ENCODE data around the gene TFF1. TPM values are rescaled to one million over a fixed set of nuclear protein-coding genes. Genes with fewer than 3 reads are reported as not detected.

TFF1 gene
- total RNA-seq, 1 experiment from 2014 or later = not detected

DNA sequence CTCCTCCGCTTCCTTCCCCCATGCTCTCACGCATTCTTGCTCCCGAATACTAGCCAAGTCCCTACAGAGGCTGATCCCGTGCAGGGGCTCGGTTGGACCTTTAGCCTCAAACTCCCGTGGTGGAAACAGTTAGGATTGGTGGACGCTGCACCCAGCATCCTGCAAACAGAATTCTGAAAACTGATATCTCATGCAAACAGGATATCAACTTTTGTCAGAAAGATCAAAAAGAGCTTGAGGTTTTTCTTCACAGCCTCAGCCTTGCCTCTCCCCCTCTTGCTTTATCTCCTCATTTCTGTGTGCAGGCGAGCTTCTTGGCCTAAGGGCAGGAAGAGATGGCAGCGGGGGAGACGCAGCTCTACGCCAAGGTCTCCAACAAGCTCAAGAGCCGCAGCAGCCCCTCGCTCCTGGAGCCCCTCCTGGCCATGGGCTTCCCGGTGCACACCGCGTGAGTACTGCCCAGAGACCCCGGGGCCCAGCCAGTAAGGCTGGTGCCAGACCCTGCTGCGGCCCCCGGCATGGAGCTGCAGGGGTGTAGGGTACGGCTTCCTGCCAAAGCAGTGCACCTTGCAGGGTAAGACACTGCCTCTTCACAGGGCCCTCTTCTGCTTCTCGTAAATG lies 37.4 kb upstream of the TFF1 start, which contains the start of gene UBASH3A:
UBASH3A (plus strand) TSS at position 292 of the 621 bp plus-strand sequence; CDS start at position 336, 44 bp downstream.
- H3K36me3 Mint-ChIP-seq (ENCODE audit: insufficient read depth, unreplicated experiment) = no peaks in the 10 kb centered on the region
- TF ChIP-seq CTCF (IDR thresholded peaks at IDR 0.05; ENCODE audit: unreplicated experiment) = no peak
- DNase-seq (ENCODE audit: unreplicated experiment) = no peak
- BruUV-seq (replicated peaks) = no TSS peak
- POLR2A ChIA-PET = interaction anchor here (0.5 kb wide), 1 partner anchor 68 kb away, joined by 3 read pairs; no protein-coding TSS in a partner anchor
- no peaks in the 10 kb centered on the region for H3K27me3 Mint-ChIP-seq (ENCODE audit: insufficient read depth, unreplicated experiment)
- H3K4me3 Mint-ChIP-seq (ENCODE audit: unreplicated experiment) = no peak within 1 kb of the TSS
- no peaks in the 10 kb centered on the region for H3K4me1 Mint-ChIP-seq (ENCODE audit: insufficient read depth, unreplicated experiment)
- no peak within 1 kb of the TSS for H3K27ac Mint-ChIP-seq (ENCODE audit: low read depth, unreplicated experiment)
- intact Hi-C loops (cut with micrococcal nuclease) = no loop called here
- CTCF ChIA-PET = interaction anchor here (0.5 to 0.7 kb wide), 3 partner anchors 8 to 239 kb away, joined by 3 to 4 read pairs (median 4); no protein-coding TSS in a partner anchor
- H3K9me3 Mint-ChIP-seq (ENCODE audit: unreplicated experiment) = peaks cover 9% of the 10 kb centered on the region

- no peak overlapping the region for H3K4me3 Mint-ChIP-seq (ENCODE audit: unreplicated experiment)
- no TSS peak for BruUV-seq (replicated peaks)
- H3K27ac Mint-ChIP-seq (ENCODE audit: low read depth, unreplicated experiment) = no peak overlapping the region
- no peaks in the 10 kb centered on the region for H3K36me3 Mint-ChIP-seq (ENCODE audit: insufficient read depth, unreplicated experiment)
- H3K27me3 Mint-ChIP-seq (ENCODE audit: insufficient read depth, unreplicated experiment) = no peaks in the 10 kb centered on the region
- CTCF ChIA-PET = interaction anchor here (0.6 to 0.7 kb wide), 3 partner anchors 24 to 76 kb away, joined by 3 read pairs; no protein-coding TSS in a partner anchor
- DNase-seq (ENCODE audit: unreplicated experiment) = no peak
- no peak for TF ChIP-seq CTCF (IDR thresholded peaks at IDR 0.05; ENCODE audit: unreplicated experiment)
- peaks cover 9% of the 10 kb centered on the region for H3K9me3 Mint-ChIP-seq (ENCODE audit: unreplicated experiment)
- intact Hi-C loops (cut with micrococcal nuclease) = no loop called here
- no peaks in the 10 kb centered on the region for H3K4me1 Mint-ChIP-seq (ENCODE audit: insufficient read depth, unreplicated experiment)
- POLR2A ChIA-PET = no interaction called here
These were observed 35.5 kb upstream of the TFF1 start for GRCh38 chr21:42401820-42402251.

DNA sequence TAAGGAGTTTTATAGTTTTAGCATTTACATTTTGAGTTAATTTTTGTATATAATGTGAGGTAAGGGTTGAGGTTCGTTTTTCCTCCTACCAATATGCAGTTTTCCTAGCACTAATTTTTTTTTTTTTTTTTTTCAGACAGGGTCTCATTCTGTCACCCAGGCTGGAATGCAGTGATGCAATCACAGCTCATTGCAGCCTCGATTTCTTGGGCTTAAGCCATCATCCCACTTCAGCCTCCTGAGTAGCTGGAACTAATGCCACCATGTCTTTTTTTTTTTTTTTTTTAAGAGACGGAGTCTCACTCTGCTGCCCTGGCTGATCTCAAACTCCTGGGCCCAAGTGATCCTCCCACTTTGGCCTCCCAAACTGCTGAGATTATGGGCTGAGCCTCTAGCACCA lies 34.8 kb upstream of the TFF1 start:
- peaks cover 9% of the 10 kb centered on the region for H3K9me3 Mint-ChIP-seq (ENCODE audit: unreplicated experiment)
- no peak overlapping the region for H3K4me3 Mint-ChIP-seq (ENCODE audit: unreplicated experiment)
- H3K27me3 Mint-ChIP-seq (ENCODE audit: insufficient read depth, unreplicated experiment) = no peaks in the 10 kb centered on the region
- no TSS peak for BruUV-seq (replicated peaks)
- CTCF ChIA-PET = interaction anchor here (0.6 to 0.7 kb wide), 2 partner anchors 76 to 464 kb away, joined by 3 to 4 read pairs; no protein-coding TSS in a partner anchor
- no peak overlapping the region for H3K27ac Mint-ChIP-seq (ENCODE audit: low read depth, unreplicated experiment)
- POLR2A ChIA-PET = no interaction called here
- no peak for TF ChIP-seq CTCF (IDR thresholded peaks at IDR 0.05; ENCODE audit: unreplicated experiment)
- H3K4me1 Mint-ChIP-seq (ENCODE audit: insufficient read depth, unreplicated experiment) = no peaks in the 10 kb centered on the region
- intact Hi-C loops (cut with micrococcal nuclease) = no loop called here
- DNase-seq (ENCODE audit: unreplicated experiment) = peak; percentile 51
- H3K36me3 Mint-ChIP-seq (ENCODE audit: insufficient read depth, unreplicated experiment) = no peaks in the 10 kb centered on the region

GRCh38 chr21:42400525-42400924 lies 34.2 kb upstream of the TFF1 start:
- Mint-ChIP-seq H3K4me1 (ENCODE audit: insufficient read depth, unreplicated experiment) (peaks cover 5% of the 10 kb centered on the region), H3K36me3 (ENCODE audit: insufficient read depth, unreplicated experiment) (no peaks in the 10 kb centered on the region), H3K4me3 (ENCODE audit: unreplicated experiment) (no peak overlapping the region), H3K27me3 (ENCODE audit: insufficient read depth, unreplicated experiment) (no peaks in the 10 kb centered on the region), H3K9me3 (ENCODE audit: unreplicated experiment) (peaks cover 9% of the 10 kb centered on the region), H3K27ac (ENCODE audit: low read depth, unreplicated experiment) (no peak overlapping the region)
- POLR2A ChIA-PET = no interaction called here
- peak; percentile 68 for DNase-seq (ENCODE audit: unreplicated experiment)
- no TSS peak for BruUV-seq (replicated peaks)
- no peak for TF ChIP-seq CTCF (IDR thresholded peaks at IDR 0.05; ENCODE audit: unreplicated experiment)
- intact Hi-C loops (cut with micrococcal nuclease) = no loop called here
- CTCF ChIA-PET = interaction anchor here (0.6 kb wide), 1 partner anchor 464 kb away, joined by 4 read pairs; no protein-coding TSS in a partner anchor
